Inflammatory macrophage (primary cell): ENCODE data around the gene PHF20.
A peak's percentile ranks its signal among the peaks of the same experiment; 100 is the strongest.
"Not testable (repeated sequence)": the region's sequence is repeated elsewhere in the genome, so short reads cannot be mapped to it uniquely, and the experiment has no call there.

Source experiments
- DNase-seq, 2 donors: peaks; one replicate each; pipeline ENCODE4 v3.0.0-alpha.2; 2020 to 2022

PHF20 gene

GRCh38 chr20:35978041-35978513, 206.3 kb downstream of the PHF20 start:
- peak; percentile 79 to 92 for DNase-seq

GRCh38 chr20:35979544-35979943, 207.7 kb downstream of the PHF20 start:
- DNase-seq, result no peak

- peak in 1 of 2 donors; percentile 31 for DNase-seq
These were observed 210.2 kb downstream of the PHF20 start for GRCh38 chr20:35981969-35982368.

GRCh38 chr20:35984382-35984781, 212.6 kb downstream of the PHF20 start:
- peak; percentile 3 to 15 for DNase-seq

- no peak for DNase-seq
These were observed 214.0 kb downstream of the PHF20 start for GRCh38 chr20:35985806-35986205.

- no peak for DNase-seq
These were observed 217.2 kb downstream of the PHF20 start for GRCh38 chr20:35988910-35989463.

GRCh38 chr20:35991142-35991771, 219.4 kb downstream of the PHF20 start:
- DNase-seq, result peak; percentile 21 to 29

GRCh38 chr20:35992713-35993335, 221.0 kb downstream of the PHF20 start:
- DNase-seq, result peak; percentile 70 to 78

- peak; percentile 65 to 82 for DNase-seq
These were observed 223.2 kb downstream of the PHF20 start for GRCh38 chr20:35994994-35995453.

GRCh38 chr20:35996492-35996891, 224.7 kb downstream of the PHF20 start:
- not testable (repeated sequence) for DNase-seq
